ENCODE measurements around the gene POLD4.

DNA sequence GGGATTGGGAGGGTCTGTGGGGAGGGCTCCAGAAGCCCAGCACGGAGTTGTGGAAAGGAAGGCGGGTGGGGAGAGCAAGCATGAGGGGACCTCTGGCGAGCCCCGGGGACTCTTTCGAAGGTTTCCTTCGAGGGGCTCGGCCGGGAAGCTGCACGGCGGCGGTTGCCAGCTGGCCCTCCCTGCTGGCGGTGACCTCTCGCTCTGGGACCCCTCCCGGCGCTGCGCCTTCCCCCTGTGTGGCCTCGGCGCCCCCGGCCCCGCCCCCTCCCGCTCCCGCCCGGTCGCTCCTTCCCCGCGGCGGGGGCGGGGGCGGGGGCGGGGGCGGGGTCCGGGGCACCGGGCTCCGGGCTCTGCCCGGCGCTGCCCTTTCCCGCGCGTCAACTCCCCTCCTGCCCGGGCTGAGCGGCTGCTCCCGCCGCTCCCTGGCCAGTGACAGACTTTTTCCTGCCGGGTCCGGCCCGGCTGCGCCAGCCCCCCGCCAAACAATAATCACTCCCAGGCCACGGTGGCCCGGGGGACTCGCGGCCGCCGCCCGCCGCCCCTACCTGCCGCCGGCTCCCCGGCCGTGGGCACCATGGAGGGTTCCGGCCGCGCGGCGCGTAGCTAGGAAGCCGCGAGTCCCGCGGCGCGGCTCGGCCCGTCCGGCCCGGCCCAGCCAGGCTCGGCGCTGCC lies 19.1 kb upstream of the POLD4 start:
- TF ChIP-seq, protein P1, sequence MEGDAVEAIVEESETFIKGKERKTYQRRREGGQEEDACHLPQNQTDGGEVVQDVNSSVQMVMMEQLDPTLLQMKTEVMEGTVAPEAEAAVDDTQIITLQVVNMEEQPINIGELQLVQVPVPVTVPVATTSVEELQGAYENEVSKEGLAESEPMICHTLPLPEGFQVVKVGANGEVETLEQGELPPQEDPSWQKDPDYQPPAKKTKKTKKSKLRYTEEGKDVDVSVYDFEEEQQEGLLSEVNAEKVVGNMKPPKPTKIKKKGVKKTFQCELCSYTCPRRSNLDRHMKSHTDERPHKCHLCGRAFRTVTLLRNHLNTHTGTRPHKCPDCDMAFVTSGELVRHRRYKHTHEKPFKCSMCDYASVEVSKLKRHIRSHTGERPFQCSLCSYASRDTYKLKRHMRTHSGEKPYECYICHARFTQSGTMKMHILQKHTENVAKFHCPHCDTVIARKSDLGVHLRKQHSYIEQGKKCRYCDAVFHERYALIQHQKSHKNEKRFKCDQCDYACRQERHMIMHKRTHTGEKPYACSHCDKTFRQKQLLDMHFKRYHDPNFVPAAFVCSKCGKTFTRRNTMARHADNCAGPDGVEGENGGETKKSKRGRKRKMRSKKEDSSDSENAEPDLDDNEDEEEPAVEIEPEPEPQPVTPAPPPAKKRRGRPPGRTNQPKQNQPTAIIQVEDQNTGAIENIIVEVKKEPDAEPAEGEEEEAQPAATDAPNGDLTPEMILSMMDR (IDR thresholded peaks at IDR 0.05; ENCODE audit: borderline replicate concordance, extremely low read depth, low read length, poor library complexity, severe bottlenecking), result no peak
- peak; percentile 17 for TF ChIP-seq EZH2 (IDR thresholded peaks at IDR 0.05; ENCODE audit: borderline replicate concordance, low read depth, low read length, severe bottlenecking)
